NCI-H146 treated with DMSO at 0.1 percent for 48 hours (cell line): ENCODE results near the gene SEMA7A.

Source experiments
- DNase-seq: peaks from one replicate; lab custom pipeline; 2025; ENCODE audit not compliant: unreplicated experiment; lab: John Stamatoyannopoulos, UW

SEMA7A gene

DNA sequence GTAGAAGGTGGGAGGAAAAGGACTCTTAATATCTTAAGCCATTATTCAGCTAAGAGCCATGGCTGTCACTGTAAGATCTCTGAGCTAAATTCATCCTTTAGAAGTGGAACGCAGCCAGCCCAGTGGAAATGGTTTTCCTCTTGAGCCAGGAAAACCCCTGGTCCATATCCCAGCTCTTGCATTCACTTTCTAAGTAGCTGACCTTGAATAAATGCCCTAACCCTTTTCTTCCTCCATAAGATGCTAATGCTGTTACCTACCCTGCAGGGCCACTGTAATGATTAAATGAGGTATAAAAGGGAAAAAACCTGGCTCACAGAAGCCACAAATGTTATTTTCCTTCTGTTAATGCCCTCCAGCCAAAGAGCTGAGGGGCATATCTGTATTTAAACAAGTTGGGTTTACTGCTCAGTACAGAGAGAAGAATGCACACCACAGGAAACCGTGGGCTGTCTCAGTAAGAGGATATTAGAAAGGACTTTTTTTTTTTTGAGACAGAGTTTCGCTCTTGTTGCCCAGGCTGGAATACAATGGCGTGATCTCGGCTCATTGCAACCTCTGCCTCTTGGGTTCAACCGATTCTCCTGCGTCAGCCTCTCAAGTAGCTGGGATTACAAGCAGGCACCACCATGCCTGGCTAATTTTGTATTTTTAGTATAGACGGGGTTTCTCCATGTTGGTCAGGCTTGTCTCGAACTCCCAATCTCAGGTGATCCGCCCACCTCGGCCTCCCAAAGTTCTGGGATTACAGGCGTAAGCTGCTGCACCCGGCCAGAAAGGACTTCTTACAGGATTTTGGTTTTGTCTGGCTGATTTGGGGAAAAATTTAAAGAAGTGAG, 20.4 kb upstream of the SEMA7A start:
- DNase-seq: no peak

DNA sequence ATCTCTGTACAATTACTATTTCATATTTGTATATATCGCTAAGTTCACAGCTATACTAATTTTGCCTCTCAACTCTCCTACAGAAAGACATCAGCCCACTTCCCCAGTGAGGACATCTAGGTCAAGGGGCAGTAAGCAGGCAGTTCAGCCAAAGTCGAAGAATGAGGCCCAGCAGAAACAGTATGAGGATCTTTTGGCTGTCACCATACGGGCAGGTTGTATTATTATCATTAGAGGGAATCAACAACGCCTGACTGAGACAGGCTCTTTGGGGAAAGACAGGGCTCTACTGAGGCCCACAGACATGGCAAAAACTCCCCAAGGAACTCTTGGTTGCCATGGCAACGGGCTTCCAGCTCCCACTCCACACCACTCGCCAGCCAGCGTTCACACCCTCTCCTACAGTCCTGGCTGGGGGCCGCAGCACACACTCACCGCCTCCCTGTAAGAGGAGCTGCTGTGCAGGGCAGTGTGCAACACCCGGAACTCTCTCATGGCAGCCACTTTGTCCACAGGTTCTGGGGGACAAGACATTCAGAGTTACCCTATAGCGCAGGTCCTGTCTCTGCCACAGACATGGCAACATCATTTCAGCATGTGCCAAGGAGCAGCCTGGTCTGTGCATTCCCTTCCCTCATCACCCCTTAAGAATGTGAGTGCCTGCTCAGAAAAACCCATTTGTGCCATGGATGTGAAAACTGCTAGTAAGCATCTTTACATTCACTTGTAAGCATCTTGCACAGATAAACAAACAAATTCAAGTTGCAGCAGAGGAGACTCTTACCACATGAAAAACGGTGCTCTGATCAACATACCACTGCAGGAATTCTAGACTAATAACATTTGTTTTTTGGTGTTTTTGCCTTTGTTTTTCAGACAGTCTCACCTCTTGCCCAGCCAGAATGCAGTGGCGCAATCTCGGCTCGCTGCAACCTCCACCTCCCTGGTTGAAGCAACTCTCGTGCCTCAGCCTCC, 18.4 kb upstream of the SEMA7A start:
- DNase-seq: no peak

DNA sequence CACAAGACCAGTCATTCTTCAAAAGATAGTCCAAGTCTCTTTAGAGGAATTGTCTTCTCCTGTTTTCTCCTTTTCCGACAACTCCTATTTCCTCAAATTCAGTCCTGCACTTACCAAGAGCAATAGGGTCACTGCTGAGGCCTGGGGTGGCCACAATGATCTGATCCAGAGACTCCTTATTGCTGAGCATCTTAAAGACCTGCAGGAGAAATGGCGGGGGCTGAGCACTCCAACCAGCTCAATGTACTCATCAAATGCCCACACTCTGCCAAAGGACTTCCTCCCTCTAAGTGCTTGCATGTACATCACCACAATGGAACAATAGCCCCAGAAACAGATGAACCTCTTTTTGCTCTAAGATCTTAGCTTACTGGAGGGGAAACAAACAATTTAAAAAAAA, 17.6 kb upstream of the SEMA7A start:
- no peak for DNase-seq

DNA sequence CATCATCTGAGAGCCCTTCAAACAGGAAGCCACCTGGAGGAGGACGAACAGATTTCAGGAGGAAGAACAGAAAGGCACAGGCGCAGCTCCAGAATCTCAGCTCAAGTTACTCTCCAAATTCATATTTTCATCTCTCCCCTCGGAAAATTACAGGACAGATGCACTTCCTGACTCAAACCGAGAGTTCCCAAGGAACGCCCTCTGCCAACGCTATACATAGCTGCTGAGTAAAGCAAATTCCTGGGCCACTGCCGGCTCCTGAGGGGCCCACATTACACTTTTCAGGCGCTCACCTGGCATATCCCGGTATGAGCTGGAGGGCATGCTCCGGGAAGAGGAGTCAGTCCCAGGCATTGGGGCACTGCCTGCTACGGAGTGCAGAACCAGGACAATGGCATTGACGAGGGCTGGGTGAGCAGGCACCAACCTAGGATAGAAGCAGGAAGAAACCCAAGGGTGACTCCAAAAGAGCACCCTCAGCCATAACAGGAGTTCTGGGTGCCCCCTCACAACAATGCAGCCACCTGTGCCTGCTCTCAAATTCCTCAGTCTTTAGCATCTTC, 16.0 kb upstream of the SEMA7A start:
- no peak for DNase-seq

DNA sequence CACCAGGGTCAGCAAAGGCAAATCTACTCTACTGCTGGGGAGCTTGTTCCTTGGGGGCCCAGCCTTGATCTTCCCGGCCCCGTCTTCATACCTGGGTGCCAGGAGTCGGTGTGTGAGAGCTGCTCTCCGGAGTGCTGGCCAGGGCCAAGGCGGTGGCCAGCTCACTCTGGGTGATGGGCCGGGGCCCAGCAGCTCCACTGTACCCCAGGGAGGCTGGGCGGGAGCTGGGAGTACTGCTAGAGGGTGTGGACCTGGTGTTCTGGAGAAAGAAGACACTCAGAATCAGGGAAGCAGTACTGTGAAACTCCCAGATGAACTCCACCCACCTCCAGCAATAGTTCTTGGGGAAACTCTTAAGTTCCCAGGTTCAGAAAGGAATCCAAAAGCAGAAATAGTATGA, 15.3 kb upstream of the SEMA7A start:
- no peak for DNase-seq

DNA sequence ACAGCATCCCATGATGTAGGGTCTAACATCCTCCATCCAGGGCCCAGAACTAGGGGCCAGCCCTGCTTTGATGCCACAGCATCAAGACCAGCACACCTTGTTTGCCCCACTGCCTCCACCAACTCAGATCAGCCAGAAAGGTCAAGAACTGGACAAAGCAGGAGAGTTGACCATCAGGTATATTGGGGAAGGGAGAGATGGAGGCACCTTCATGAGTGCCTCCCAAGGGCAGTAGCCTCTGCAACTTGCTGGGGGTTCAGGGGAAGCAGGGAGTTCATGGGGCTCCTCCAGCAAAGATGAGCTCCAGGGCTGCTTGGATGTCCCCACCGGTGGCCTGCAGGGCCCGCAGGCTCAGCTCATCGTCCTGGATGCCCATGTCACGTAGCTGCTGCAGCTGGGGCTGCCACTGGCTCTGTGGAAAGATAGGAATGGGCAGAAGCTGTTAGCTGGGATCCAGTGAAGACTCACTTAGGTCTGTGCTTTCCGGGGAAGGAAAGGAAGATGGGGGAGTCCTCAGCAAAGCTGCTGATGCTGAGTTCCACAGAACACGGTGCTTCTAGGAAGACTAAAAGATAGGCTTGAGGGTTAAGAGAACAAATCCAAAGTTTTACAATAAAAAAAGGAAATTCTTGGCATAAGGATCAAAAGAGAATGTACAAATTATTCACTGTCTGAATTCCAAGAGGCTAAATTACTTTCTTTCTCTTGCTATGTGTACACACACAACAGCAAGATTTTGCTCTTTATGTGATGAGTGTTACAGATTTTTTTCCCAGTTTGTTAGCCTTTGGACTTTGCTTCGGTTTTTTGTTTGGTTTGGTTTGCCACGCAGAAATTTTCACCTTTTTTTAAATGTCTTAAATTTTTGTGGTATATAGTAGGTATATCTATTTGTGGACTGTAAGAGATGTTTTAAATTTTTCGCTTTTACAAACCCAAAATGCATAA, 12.3 kb upstream of the SEMA7A start:
- DNase-seq: no peak

DNA sequence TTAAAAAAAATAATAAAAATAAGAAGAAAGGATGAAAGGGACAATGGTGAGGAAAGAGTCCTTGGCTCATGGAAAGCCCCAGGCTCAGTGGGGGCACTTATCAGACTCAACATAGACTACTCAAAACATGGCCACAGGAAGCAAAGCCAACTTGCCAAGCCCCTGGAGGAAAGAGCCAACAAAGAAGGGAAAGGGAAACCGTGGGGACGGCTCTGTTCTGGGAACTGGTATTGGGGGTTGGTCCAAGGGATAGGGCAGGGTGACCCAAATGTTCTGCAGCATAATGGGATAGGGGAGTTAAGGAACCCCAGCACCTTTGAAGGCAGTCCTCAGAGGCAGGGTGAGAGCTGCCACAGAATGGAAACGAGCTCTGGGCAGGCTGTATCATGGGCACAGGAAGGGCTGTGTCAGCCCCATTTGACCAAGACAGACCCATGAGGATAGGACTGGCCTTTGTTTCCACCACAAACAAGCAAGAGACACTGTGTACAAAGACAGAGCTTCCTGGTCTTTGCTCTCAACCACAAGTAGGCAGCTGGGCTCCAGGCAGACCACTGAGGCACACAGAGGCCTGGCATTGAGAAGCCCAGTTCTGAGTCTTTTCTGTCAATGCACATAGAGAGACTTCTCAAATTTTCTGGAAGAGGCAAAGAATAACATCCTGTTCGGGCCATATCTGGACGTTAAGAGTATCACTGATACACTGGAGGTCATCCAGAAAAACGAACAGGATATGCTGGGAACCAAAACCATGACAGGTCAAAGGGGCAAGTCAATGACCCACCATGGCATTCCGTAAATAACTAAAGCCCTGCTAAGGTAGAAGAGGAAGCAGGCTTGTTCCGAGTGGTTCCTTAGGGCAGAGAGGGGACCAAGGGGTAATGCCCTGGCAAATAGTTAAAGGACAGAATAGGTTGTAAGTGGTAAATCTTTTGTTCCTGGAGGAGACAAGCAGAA, 10.6 kb upstream of the SEMA7A start:
- no peak for DNase-seq

DNA sequence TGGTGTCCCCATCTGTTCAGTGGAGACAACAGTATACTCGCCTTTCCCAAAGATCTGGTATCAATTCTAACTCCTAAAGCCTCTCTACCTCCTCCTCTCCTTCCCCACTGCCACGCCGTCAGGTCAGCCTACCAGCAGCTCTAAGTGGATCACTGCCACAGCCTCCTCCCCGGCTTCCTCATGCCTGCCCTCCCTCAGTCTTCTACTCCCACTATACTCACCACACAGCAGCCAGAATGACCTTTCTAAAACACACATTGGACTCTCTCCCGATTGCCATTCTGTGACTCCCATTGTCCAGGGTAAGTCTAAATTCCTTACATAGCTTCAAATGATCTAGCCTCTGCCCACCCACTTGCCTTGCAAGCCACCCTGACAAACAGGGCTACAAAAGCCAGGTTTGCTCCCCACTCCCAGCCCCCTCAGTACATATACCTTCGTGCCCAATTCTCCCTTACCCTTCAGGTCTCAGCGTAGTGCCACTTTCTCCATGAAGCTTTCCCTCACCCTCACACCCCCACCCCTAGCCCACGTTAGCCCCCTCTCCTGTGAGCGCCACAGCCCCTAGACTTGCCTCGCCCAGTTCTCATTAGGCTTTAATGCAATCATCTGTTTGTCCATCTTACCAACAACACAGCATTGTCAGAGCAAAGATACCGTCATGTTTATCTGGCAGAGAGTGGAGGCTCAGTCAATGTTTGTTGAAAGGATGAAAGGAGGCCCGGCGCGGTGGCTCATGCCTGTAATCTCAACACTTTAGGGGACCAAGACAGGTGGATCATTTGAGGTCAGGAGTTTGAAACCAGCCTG, 9.5 kb upstream of the SEMA7A start:
- no peak for DNase-seq

DNA sequence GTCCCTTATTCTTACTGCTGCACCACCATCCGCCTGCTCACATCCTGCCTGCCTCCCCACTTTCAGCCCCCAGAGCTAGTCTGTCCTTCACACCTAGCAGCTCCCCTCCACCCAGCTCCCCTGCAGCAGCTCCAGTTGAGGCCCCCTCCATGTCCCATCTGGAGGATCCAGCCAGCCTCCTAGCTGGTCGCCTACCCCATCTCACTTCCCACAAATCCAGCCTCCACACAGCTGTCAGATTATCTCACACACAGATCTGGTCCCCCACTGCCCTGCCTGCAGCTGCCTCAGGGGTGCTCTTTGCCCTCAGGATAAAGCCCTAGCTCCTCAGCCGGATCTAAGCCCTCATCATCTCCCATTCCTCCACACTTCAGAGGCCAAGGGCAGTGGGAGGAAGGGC, 8.8 kb upstream of the SEMA7A start:
- DNase-seq: no peak

DNA sequence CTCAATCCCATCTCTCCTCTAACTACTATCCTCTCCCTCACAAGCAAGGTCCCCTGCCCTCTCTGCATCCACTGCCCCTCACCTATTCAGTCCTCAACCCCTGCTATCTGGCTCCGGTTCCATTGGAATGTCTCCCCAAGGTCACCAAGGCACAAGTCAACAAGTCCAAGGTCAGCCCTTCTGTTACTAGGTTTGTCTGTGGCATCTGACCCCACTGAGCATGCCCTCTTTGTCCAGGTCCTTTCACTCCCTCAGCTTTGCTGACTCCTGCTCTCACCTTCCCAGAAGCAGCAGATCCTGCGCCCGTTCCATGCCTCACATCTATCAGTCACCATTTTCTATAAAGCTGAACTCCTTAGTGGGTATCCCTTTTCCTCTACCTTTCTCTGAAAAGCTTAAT, 8.3 kb upstream of the SEMA7A start:
- no peak for DNase-seq

DNA sequence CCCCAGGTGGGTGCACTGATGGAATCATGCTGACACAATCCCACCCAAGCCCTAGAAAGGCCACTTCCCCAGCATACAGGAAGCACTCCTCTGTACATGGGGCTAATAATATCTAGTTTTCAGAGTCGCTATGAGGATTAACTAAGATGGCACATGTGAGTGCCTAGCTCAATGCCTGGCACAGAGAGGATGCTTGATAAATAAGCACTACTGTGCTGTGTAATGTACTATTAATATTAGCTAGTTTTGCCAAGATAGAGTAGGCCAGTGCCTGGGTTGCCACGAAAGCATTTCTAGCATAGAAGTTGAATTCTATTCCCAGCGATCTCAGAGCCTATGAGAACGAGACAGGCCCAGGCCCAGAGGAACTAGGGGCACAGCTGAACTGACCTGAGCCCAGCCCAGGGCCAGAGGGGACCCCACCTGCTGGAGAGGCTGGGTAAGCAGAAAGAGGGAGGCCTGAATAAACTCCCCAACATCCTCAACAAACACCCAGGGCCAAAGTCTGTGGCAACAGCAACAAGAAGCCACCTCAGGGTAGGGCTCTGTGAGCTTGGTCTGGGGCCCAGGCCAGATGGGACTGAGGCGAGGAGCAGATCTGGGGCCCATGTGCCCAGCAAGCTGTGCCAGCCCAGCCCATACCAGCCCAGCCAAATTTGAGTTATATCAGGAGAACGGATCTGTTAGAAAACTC, 7.6 kb upstream of the SEMA7A start:
- DNase-seq: no peak

DNA sequence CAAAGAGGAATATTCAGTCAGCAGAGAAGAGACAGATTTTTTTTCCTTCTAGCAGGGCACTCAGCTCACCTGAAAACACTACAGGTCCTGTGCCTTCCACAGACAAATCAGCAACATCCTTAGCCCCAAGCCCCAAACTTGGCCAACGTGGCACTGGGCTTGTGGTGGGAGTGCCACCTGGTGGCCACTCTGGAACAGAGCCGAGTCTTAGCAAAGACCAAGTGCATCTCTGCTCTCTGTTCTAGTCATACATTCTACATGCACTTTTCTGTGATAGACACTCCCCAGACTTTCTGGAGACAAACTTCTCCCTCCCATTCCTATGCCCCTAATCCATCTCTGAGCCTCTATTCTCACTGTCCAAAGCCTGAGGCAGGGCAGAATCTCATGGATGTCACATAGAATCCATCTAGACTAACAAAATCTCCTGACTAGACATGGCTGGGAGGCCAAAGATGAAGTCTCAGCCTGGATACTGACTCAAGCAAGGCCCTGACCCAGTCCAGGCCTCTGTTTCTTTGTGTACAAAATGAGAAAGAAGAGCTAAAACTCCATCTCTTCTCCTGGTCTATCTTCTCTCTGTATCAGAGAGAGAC, 5.1 kb upstream of the SEMA7A start:
- peak; percentile 4 for DNase-seq

DNA sequence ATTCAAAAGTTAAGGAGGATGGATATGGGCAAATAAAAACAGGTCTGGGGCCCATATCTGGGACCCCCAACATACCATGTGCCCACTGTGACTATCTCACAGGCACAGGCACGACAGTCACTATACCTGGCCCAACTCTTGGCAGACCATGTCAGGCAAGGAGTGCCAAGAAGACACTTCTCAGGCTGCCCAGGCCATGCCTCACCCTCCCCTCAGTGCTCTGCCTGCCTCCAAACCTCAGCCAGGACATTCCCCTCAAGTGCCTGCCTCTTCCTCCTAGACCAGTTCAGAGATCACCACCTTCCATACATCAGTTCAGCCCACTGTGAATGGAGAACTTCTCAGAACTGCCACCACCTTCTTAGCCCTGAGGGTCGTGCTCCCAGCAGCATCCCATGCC, 4.4 kb upstream of the SEMA7A start:
- DNase-seq: no peak

DNA sequence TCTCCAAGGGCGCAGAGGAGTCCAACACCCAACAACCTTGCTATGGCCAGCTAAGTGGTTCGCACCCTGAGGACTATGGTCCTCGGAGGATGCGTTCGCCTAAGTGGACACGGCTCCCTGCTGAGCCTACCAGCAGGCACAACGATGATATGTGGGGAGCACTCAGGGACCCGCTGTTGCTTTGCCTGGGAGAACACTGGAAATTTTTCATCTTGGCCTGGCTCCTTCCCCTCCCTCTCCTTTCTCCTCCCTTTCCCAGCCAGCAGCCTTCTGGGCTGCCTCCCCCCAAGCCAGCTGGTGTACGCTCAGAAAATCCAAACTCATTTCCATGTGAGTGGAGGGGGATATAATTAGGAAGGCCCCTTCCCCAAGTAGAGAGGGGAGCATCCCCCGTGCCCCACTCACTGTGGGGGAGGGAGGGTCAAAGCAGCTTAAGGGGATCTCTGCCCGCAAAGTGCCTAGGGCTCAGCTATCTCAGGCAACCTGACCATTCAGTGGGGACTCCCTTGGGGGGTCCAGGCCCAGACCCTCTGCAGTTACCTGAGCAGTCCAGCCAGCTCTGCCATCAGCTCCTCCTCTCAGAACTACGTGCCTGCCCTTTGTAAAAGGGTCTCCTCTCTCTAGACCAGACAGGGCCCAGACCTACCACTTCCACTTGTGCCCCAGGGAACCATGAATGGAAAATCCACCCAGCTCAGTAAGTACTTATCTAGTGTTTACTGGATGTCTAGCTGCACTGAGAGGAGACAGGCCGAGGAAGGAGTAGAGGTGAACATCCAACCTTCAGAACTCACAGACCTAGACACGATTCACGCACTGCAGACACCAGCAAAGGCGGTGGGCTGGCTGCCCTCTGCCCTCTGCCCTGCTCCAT, 742 bp upstream of the SEMA7A start:
- no peak for DNase-seq

DNA sequence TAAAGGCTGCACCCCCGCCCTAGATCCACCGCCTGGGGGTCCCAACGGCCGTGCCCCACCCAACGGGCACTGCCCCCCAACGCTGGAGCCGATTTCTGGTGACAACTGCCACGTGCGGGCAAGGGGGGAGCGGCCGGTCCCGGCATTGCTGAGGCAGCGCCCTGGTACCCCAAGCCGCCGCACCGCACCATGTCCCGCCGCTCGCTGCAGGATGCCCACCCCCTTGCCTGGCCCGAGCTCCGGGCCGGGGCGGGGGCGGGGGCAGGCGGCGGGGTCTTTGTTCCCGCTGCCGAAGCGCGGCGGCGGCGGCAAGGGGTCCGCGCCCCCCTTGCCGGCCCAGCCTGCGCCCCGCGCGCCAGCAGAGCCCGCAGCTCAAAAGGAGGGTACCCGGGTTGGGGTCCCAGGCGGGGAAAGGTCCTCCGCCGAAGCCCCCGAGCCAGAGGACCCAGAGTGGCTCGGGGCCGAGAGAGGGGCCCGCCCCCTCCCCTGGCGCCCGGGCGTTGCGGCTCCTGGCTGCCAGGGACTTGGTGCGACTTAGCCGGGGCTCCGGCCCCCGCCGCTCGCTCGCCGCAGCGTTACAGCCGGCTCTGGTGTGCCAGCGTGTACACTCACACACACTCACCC, 678 bp downstream of the SEMA7A start:
- DNase-seq: no peak

DNA sequence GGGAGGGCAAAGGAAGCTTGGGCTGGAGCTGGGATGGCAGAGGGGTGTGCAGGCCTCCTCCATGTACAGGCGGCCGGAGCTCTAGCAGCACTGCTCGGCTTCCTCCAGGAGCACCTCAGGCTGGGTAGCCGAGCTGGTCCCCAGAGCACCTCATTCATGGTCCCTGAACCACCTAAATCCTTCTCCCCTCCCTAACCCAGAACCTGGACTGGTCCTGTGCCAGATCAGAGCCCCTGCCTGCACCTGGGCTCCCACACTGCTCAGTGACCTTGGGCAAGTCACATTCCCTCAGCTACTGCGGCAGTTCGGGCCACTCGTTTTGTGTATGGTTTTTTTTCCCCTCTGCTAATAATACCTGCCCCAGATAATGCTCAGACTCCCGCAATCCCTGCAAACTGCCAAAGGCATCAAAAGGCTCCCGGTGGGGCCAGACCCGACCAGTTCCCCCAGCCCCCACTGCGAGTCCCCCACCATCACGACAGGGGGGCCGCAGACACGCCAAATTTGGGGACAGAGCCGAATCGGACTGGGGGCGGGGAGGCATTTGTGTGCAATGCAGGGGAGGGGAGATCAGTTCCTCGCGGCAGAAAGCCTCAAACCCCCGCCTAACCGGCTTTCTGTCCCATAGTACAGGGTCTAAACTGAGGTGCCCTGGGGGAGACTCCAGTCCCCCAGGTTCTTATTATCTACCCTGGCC, 1.3 kb downstream of the SEMA7A start:
- no peak for DNase-seq
